GM19351 (cell line): ENCODE results near the gene WWOX.

ENCODE experiments used
- ATAC-seq: cut with Tn5 transposase; IDR thresholded peaks from one replicate; pipeline ENCODE4 v1.9.1; 2021; ENCODE audit warnings: mild to moderate bottlenecking, moderate library complexity; ENCODE audit not compliant: unreplicated experiment

The WWOX gene

DNA sequence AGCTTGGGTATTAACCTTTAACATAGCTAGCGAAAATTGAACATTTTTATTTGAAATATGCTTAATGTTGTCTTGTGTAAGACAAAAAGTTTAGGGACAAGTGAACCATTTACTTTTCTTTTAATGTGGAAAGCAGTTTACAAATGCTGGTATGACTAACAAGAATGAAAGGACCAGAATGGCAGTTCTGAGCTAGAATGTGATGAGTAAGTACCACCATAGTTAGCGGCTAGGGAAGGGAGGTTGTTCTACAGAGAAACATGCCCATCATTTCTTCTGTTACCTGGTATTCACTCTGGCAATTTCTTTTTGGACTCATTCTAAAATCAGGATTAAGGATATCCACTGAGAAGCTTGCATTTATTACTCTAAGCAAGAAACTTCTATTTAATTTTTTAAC is 121.1 kb downstream of the WWOX start:
- ATAC-seq: no peak

DNA sequence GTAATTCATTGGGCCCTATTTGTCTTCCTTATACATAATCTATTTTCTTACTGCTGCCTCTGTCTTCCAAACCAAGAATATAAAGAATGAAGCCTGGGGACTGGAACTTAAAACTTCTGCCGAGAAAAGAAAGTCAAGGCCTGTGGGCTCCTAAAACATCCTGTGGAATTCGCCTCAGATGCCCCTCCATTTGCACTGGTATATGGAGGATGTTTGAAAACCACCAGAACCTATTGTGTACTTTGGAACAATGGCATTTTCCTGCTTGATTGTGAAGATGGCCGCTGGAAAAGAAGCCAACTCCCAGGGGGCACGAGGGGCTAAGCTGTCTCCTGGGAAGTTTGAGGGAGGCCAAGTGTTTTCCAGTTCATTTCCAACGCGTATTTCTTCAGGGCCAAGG is 122.4 kb downstream of the WWOX start:
- ATAC-seq: no peak

DNA sequence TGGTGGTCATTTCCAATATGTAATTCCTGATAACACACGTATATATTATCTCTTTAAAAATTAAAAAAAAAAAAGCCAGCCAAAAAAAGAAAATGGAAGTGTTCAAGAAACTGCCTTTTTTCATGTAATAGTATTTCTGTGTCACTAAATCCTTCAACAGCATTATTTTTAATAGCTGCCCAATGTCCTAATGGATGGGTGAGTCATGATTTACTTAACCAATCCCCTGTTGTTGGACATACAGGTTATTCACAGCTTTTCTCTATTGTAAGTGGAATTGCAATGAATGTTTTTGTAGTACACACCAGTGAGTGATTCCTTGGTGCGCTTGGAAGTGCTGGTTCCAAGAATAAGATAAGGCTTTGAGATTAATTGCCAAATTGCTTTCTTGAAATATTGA is 124.9 kb downstream of the WWOX start:
- no peak for ATAC-seq

DNA sequence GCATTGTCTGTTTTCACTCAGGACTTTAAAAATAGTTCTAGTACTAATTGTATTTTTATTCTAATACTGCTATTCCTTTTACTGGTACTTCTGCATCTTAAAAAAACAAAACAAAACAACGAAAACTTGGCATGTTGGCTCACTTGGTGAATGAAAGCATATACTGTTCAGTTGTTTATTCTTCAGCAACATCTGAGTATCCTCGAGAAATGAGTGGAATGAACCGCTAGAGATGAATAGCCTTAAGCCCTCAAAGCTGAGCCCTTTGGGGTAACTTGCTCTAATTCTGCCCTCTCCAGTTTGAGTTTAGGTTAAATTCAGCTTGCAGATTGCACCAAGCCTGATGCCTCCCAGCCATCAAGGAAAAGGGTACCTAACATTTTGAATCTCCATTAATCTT is 126.5 kb downstream of the WWOX start:
- ATAC-seq: no peak

DNA sequence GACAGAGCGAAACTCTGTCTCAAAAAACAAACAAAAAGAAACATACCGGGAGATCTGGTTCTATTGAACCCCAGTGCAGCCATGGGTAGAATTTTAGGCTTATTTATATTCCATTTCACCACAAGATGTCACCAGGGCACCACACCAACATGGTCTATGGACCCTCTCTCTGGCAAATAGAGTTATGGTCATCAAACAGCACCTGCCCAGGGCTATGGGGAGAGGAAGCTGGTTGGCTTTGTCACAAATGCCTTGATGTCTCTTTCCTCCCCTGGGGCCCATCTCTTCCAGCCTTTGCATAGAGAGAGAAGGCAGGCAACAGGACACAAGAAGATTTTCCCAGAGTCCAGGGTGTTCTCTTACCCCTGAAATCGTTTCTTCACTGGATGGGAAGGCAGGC is 128.4 kb downstream of the WWOX start:
- no peak for ATAC-seq

DNA sequence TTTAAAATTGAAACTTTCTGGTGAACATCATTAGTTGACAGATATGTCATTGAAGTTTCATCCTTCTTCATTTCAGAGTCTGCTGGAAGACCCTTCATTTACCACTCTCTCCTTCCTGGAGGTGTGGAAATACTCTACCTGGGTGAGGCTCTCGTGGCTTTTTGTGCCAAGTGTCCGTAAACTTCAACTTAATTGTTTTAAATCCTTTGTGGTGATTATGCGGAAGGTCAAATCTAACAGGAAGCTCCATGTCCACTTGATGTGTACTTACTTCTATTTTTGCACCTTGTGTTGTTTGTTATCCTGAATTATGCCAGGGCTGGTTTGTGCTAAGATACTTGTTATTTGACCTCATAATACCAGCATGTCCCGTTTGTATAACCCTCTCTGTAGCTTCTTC is 129.2 kb downstream of the WWOX start:
- ATAC-seq: no peak

DNA sequence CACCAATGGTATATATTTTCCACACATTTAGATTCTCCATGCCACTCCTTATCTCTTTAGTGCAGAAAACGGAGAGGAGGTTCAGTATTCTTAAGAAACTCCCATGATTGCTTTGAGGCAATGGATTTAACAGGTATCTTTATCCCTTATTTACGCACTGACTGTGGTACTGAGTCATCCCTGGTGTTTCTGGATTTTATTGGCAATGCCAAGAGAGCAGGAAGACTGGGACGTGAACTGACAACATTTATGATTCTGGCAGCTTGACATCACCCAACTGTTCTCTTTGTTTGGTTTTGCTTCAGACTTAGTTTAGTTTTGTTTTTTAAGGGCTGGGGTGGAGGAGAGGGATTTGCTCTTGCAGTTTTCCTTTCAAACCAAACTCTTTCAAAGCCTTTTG is 131.4 kb downstream of the WWOX start:
- ATAC-seq: no peak

DNA sequence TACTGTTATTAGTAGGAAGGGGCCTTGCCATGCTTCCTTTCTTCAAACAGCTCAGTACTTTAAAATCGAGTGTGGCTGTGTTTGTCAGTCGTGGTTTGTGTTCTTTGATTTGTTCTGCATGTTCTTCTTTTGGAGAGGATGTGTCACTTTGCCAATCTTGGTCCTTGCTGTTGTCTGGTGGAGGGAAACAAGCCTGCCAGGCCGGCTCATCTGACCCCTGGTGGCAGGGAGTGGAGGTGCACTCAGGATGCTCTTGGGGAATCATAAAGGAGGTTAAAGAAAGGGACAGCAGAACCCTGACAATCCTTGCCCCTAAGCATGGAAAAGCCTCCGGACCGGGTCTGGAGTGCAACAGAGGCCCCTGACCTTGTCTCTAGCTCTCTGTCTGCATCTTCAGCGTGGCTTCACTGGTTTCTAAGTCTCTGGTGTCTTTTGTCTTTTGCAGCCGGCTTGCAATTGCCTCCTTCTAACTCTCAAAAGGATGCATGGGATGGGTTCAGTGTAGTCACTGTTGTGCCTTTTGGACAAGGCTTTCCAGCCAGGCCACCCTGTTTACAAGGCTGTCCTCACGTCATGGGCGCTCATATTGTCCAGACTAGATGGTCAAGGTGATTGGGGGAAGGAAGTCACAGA is 135.8 kb downstream of the WWOX start:
- peak; percentile 100 for ATAC-seq

DNA sequence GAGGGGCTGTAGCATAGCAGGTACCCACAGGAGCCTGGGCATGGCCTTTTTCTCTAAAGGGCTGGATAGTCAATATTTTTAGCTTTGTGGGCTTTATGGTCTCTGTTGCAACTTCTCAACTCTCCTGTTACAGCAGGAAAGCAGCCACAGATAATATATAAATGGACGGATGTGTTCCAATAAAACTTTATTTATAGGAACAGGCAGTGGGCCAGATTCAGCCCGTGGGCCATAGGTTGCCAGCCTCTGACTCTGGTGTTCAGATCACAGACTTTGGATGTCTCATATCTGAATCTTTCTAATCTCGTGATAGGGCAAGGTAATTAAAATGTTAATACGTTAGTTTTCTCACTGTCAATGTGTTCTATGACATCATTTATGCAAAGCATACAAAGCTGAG is 136.4 kb downstream of the WWOX start:
- no peak for ATAC-seq

DNA sequence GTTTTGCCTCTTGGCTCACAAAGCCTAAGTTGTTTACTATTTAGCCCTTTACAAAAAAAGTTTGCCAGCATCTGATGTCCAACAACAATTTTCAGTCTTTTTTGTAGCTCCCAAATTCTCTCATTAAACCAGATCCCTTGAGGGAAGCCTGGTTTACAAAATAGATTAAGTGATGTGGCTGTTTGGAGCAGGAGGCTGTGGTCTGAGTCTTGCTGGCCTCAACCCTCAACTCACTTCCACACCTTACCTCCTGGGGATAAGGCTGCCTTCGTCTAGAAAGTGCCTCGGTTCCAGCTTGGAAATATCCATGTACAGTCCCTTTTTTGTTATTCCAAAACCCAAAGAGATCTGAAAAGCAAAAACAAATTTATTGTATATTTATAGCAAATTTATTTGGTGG is 138.4 kb downstream of the WWOX start:
- ATAC-seq: no peak

DNA sequence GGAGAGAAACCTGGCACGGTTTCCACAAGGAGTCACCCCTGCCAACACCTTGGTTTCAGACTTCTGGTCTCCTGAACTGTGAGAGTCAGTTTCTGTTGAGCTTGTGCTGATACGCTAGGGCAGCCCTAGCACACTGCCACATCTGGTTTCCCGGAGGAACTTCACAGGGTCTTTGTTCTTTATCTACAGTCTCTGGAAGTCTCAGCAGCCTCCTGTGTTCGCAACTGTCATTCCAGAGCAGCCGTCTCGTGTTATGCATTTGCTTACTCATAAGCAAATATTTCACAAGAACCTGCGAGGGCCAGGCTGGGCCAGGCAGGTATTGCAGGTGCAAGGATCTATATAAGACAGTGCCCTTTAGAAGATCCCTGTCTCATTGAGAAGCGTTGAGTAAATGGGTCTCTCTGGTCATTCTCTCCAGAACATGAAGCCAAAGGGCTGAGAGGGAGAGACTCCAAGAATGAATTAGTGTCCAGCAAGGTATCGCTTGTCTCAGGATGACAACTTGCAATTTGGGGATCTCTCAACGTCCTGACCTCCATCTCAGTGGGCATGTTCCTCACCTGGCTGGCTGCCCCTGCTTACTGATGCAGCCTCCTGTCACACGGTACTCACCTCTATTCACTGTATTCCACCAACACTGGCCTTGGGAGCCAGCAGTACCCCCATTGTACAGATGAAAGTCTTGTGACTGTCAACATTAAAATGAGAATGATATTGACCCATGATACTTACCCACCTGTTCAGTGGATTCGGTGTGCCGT is 141.2 kb downstream of the WWOX start:
- no peak for ATAC-seq

DNA sequence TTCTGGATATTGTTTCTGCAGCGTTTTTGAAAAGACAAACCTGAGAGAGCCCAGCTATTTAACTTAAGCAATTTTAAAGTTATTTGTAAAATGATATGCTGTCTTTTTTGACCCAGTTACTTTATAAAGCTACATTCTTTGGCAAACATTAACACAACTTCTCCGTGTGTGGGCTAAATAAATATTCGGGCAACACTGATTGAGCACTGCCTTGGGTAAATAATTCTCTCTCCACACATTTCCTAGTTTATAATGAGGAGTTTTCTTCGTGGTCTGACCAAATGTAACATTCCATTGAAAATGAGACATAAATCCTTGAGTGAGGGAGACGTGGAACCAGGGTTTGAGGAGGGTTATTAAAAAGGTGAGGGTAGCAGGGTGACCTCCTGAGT is 142.8 kb downstream of the WWOX start:
- no peak for ATAC-seq

DNA sequence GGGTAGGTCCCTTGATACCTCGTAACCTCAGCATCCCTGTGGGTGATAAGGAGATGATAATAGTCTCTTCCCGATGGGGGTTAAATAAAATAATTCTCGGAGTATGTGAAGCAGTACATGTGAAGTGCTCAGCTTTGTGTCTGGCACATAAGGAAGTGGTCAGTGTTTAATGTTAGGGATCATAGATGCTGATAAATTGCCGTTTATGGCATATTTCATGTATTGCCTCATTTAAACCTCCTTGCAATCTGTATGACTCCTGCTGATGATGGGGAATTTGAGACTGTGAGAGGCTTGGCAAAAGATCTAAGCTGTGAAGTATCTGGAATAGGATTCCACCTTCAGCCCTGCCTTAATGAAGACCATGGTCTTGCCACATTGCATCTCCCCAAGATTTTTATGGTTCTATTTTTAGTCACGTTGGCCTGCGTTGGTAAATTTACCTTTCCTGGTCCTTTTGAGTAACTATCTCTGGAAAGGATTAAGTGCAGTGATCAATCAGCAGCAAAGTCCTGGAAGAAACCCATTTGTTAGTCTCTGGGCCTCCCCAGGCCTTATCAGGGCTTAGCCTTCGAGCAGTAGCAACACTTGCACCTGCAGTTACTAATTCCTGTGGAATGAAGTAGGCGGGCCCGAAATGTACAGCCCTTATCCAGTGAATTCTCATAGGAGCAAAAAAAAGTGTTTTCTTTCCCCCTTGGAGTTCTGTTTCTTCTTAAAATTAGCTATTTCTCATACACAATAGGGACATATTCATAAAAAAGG is 144.9 kb downstream of the WWOX start:
- ATAC-seq: no peak

GRCh38 chr16:78246559-78246958 is 147.1 kb downstream of the WWOX start:
- ATAC-seq: no peak

DNA sequence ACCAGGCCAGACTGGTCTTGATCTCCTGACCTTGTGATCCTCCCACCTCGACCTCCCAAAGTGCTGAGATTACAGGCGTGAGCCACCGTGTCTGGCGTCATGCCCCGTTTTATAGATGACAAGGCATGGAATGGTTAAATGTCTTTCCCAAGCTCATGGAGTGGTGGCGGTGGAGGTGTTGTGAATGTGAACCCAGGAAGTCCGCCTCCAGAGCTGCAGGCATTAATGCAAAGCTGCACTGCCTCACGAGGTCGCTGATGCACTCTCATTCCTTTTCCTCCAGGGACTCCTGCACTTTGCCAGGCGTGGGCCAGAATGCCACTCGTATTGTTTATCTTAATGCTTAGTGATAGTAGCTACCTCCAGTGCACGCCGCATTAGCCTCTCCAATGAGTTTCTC is 149.6 kb downstream of the WWOX start:
- no peak for ATAC-seq

DNA sequence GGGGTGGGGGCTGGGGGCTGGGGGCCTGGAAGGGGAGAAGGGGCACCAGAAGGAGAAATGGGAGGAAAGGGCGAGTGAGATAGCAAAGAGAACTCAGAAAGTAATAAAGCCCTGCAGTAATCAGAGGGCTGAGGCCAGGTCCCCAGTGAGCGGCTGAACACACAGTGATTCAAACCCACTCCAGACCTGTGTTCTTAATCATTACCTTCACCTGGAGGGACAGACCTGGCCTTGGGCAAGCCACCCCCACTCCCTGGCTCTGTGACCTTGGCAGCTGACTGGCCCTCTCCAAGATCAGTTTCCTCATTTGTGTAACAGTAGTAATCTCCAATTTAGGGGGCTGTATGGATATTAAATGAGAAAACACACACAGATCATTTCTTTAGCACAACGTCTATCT is 150.4 kb downstream of the WWOX start:
- no peak for ATAC-seq

DNA sequence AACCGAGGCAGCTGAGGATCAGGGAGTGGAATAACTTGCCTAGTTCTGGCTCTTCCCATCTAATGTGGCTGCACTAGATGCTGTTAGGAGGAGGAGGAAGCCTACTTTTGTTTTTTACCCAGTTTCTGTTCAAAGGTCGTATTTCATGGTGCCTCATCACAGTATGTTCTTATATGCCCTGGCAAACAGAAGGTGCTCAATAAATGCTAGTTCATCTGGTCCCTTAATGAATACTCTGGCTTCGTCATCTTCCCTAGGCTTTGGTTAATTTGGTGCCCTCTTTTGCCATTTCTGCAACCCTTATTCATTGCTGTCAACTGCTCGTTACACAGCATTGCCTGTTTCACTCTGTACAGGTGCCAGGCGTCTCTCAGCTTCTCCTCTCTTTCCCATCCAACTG is 151.7 kb downstream of the WWOX start:
- ATAC-seq: no peak

DNA sequence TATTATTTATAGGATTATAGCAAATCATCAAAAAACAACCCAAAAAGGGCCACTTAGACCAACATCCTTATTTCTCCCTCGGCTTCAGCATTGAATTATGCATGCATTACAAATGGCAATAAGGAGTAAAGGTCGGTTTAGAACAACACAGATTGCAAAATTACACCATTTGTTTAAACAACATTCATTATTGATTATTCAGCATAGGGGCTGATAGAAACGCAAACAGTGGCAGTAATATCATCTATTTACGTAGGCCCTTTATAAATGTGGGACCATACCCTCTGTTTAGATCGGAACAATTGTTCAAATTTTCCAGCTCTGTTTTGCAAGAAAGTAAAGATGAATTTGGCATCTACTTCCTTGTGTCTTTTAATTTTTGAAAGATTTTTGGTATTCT is 153.3 kb downstream of the WWOX start:
- ATAC-seq: no peak

GRCh38 chr16:78254841-78255240 is 155.4 kb downstream of the WWOX start:
- ATAC-seq: no peak

- no peak for ATAC-seq
Measured at GRCh38 chr16:78256686-78257375, 157.4 kb downstream of the WWOX start.

DNA sequence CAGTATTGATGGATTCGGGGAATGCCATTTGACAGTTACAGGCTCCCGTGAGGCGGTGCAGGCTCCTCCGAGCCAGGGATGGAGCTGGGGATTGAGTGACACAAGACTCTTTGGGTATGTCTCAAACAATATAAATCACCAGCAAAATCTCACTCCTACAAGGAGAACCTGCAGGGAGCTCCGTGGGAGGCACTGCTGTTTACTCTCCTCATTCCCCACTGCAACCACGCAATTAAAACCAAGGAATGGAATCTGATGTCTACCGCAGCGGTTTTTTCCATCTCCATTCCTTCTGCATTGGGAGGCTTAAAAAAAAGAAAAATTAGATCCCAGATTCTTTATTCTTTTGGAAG is 157.9 kb downstream of the WWOX start:
- no peak for ATAC-seq
